Activated T-cell treated with anti-CD3 and anti-CD28 coated beads for 48 hours (primary cell): ENCODE data around the gene MRGPRD.

ENCODE experiments used
- DNase-seq: peaks from one replicate; pipeline ENCODE4 v3.0.0-alpha.2; 2020; ENCODE audit warnings: low read depth

Gene MRGPRD

GRCh38 chr11:68946416-68947090 lies 34.2 kb downstream of the MRGPRD start:
- no peak for DNase-seq

DNA sequence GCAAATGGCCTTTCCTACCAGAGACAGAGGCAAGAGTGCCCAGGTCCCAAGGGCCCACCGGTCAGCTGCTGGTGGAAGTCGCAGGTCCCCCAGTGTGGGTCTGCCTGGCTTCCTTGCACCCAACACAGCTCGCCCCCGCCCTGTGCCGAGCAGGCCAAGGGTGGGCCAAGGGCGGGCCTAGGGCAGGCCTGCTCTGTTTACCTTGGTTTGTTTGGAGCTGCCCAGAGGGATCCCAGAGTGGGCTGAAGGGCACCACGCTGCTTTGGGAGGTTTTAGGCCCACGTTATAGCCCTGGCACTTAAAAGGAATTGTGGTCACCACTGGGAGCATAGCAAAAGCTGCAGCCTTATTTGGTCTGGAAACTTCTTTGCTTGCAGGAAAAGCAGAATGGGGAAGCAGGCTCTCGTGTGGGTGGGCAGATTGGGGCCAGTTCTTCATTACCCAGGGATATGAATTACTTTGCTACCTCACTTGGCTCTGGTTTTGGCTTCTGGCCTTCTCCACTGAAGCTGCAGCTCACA lies 38.0 kb downstream of the MRGPRD start:
- DNase-seq = no peak

- no peak for DNase-seq
These were observed 38.6 kb downstream of the MRGPRD start for GRCh38 chr11:68942095-68942620.

GRCh38 chr11:68941324-68942094 lies 39.3 kb downstream of the MRGPRD start:
- no peak for DNase-seq

DNA sequence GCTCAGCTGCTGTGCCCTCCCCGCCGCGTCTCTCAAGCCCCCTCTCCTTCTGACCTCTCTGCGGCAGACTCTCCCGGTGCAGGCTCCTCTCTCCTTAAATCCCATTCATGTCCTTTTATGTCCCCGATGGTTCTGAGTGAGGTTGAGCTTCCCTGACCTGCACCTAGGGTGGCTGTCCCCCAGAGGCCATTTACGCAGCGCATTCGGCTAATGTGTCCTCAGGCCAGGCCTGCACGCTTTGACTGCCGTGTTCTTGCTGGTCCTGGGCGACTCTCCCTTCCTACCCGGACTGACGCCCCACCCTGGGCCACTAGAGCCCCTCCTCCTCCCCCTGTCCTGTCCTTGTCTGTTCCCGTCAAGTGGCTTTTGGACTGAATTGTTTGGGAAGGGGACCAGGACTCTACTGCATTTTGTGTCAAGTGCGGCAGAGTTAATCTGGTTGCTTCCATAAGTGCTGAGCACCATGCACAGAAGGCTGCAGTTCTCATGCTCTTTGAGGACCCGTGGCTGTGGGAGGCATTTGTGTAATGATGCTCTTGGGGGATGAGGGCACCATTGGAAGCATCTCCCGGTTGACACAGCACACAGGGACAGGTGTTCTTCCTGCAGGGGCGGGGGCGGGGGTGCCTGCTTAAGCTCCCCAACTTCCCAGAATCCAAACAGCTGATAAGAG lies 40.0 kb downstream of the MRGPRD start:
- no peak for DNase-seq

DNA sequence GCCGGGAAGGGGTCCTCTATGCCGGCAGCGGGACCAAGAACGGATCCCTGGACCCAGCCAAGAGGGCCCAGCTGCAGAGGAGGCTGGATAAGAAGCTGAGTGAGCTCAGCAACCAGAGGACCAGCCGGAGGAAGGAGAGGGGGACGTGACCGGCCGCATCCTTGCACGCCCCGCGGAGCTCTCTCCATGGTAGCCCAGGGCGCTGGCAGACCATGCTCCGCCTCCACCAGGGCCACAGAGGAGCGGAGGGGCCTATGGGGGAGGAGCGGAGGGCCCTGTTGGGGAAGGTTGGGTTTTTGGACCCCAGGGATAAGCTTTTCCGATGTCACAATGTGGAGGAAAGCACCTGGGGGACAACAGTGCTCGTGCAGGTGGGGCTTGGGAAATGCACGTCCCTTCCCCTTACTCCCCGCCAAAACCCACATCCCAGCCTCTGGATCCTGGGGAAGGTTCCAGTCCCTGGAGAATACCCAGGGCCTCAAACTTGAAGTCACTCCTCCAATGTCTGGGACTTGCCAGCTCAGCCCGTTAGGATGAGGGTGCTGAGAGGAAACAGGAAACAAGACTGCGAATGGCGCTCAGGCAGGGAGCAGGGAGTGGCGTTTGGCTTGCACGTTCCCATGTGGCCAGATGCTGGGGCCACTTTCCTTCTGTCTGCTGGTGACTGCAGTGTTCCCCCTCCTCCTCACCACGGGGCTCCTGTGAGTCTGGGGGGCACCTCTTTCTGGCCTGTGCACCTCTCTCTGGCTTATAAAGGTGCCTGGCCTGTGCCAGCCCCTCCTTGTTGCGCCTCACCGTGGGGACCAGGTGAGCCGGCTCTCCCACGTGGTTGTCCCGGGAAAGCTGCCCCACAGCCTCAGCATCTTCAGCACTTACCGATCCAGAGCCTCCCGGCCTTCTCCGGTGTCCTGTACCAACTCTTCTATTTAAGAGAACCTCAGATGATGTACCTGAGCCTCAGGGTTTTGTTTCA lies 40.9 kb downstream of the MRGPRD start:
- no peak for DNase-seq

- DNase-seq = no peak
These were observed 41.8 kb downstream of the MRGPRD start for GRCh38 chr11:68938816-68939582.

GRCh38 chr11:68938088-68938487 lies 42.7 kb downstream of the MRGPRD start:
- DNase-seq = no peak

DNA sequence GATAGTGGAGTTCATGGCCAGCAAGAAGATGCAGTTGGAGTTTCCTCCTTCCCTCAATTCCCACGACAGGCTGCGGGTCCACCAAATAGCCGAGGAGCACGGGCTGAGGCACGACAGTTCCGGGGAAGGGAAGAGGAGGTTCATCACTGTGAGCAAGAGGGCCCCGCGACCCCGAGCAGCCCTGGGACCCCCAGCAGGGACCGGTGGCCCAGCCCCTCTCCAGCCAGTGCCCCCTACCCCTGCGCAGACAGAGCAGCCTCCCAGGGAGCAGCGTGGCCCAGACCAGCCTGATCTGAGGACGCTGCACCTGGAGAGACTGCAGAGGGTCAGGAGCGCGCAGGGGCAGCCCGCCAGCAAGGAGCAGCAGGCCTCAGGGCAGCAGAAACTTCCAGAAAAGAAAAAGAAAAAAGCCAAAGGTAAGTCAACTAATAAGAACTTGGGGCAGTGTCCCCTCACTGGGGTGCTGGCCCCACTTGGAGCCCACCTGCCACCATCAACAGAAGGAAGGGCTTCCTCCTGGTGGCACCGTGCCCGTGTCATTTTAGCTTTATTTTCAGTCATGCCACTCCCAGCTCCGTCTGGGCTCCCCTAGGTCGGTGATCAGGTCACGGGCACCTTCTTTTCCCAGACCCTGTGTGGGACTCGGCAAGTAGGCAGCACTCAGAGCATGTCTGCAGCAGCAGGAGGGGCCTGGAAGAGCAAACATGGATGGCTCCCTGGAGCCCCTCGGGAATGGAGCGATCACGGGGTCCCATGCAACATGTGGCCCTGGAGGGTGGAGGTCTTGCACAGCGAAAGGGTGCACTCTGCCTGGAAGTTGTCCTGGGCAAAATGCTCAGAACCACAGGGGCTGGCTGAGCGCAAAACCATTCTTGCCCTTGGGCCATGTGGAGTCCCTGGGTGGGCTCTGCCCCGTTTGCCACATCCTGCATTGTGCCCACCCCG lies 43.8 kb downstream of the MRGPRD start:
- no peak for DNase-seq

DNA sequence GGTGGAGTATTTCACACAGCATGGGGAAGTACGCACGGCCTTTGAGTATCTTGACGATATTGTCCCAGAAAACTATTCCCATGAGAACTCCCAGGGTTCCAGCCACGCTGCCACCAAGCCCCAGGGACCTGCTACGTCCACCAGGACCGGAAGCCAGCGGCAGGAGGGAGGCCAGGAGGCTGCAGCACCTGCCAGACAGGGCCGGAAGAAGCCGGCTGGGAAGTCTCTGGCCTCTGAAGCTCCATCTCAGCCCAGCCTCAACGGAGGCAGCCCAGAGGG lies 44.5 kb downstream of the MRGPRD start:
- no peak for DNase-seq

GRCh38 chr11:68935516-68936357 lies 45.0 kb downstream of the MRGPRD start:
- no peak for DNase-seq

DNA sequence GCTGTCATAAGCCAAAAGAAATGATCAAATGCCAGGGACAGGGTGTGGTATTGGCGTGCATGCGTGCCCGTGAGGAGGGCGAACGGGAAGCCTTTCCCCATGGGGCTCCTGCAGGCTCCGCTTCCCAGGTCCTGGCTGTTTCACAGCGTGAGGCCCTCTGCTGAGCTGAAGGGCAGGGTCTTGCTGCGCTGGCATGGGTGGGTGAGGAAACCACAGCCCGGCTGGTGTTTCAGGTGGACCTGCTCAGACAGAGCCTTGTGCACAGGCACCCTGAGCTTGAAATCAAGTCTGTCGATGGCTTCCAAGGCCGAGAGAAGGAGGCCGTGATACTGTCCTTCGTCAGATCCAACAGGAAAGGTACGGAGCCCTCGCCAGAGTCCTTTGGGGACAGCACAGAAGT lies 45.7 kb downstream of the MRGPRD start:
- DNase-seq = no peak

DNA sequence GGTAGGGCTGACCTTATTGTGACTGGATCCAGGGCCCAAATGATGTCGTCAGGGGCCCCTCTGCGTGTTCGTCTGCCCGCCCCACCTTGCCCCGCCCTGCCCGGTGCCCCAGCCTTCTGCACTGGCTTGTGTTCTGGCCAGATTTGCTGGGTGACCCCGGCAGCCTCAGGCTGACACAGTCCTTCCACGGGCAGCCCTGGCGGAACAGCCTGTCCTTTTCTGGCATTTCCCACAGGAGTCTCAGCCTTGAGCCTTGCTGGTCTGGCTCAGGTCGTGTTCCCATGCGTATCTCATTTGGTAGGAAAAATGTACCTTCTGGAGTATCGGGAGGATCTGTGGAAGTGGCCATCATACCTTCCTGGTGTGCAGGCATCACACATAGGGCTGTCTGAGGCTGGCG lies 46.1 kb downstream of the MRGPRD start:
- DNase-seq = no peak

DNA sequence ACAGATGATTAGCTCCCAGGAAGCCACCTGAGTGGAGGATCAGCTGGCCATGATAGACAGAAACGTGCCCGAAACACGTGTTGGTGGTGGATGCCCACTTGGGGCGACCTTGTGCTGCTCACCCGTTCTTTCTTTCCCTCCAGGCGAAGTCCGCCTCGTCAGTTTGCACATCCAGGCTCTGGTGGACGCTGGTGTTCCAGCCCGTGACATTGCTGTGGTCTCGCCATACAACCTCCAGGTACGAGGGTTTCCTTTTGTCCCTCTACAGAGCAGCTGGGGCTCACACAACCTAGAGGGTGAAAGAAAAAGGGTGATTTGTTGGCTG lies 46.5 kb downstream of the MRGPRD start:
- no peak for DNase-seq

DNA sequence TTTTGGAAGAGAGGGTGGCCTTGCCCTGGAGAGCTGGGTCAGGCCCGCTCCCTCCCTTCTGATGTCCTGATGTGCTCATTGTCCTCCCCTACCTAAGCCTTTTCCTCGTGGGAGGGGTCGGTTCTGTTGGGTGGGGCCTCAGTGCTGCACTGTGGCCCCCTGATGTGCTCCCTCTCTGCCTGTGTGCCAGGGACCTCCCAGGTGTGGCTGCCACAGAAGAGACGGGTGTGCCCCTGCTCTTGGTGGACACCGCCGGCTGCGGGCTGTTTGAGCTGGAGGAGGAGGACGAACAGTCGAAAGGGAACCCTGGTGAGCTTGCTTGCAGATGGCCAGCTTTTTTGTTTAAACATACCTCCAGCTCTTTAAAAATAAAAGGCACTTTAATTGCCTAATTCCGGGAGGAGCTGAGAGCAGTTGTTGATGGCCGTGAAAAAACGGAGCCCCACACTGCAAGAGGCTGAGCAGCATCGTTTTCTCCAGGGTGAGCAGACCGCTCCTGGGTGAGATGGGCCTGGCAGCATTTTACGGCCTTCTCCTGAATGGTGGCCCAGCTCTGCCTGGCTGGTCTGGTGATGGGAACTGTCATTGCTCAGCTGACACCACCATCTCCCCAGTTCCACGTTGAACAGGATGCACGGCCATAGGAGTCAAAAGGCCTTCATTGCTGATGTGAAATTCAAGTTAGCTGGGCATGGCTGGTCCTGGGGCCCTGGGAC lies 47.0 kb downstream of the MRGPRD start:
- no peak for DNase-seq

DNA sequence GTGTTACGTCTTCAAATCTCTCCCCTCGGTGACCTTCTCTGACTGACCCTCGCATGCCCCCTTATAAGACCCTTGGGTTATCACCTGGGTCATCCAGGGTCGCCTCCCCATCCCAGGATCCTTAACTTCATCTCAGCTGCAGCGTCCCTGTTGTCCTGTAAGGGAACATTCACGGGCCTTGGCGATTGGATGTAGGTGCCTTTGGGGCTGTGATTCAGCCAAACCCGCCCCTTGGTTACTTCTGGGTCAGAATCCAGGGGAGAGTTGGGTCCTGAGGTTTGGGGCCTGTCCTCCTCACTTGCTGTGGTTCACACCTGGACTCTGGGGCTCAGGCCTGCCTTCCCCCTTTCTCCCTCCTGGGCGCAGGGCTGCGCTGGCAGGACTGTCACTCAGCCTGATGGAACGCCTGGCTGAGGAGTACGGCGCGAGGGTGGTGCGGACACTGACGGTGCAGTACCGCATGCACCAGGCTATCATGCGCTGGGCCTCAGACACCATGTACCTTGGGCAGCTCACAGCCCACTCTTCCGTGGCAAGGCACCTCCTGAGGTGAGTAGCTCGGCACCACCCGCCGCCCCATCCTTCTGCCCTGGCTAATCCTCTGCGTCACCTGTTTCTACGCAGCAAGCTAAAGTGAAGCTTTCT lies 47.7 kb downstream of the MRGPRD start:
- no peak for DNase-seq

DNA sequence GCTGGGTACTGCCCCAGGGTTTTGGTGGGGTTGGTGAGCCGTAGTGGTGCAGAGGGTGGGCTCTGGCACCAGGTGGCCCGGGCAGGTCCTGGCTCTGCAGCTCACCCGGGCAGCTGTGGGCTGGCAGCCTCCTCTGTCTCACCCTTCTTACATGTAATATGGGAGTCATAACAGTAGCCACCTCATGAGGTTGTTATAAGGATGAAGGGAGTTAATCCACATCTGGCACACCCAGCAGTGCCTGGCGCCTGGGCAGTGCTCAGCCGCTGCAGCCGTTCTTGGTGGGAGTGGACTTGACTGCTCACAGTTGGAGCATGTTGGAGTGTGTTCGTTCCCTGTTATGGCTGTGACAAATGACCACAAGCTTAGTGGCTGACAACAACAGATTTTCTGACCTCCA lies 48.4 kb downstream of the MRGPRD start:
- DNase-seq = no peak

- no peak for DNase-seq
These were observed 48.9 kb downstream of the MRGPRD start for GRCh38 chr11:68931911-68932310.
